Calu3 (cell line): ENCODE data around the gene ARHGAP31. TPM values are rescaled to one million over a fixed set of nuclear protein-coding genes. Genes with fewer than 3 reads are reported as not detected.

ENCODE experiments used
- BruUV-seq: library from RNA; stranded (reverse); fragments of 400-500 nt; replicated peaks from 2 replicates; lab custom pipeline; 2021; lab: Mats Ljungman, UMichigan
- CTCF ChIA-PET: fragments of 300-600 bp; sonication (Branson Sonifier 250); formaldehyde crosslinking; loops from one replicate; lab custom pipeline; 2022; ENCODE audit warnings: antibody characterized with exemption; lab: Charles Lee
- DNase-seq: peaks from one replicate; pipeline ENCODE4 v3.0.0; 2022
- H3K27ac Mint-ChIP-seq: one replicate; pipeline ENCODE4 v1.8.0; 2022; ENCODE audit warnings: mixed read lengths; ENCODE audit not compliant: unreplicated experiment
- H3K27me3 Mint-ChIP-seq: one replicate; pipeline ENCODE4 v1.8.0; 2022; ENCODE audit warnings: mixed read lengths; ENCODE audit not compliant: unreplicated experiment
- H3K36me3 Mint-ChIP-seq: one replicate; pipeline ENCODE4 v1.8.0; 2022; ENCODE audit warnings: mild to moderate bottlenecking, moderate library complexity, mixed read lengths; ENCODE audit not compliant: insufficient read depth, unreplicated experiment
- H3K4me1 Mint-ChIP-seq: one replicate; pipeline ENCODE4 v1.8.0; 2022; ENCODE audit warnings: mild to moderate bottlenecking, low read depth, mixed read lengths; ENCODE audit not compliant: unreplicated experiment
- H3K4me3 Mint-ChIP-seq: one replicate; pipeline ENCODE4 v1.8.0; 2022; ENCODE audit warnings: mild to moderate bottlenecking, low read depth, moderate library complexity, mixed read lengths; ENCODE audit not compliant: unreplicated experiment
- H3K9me3 Mint-ChIP-seq: one replicate; pipeline ENCODE4 v1.8.0; 2022; ENCODE audit warnings: low read depth, mixed read lengths; ENCODE audit not compliant: unreplicated experiment
- intact Hi-C: fragments of 100-400 bp; cut with micrococcal nuclease; formaldehyde crosslinking; loops from one replicate; pipeline ENCODE4 v1.10.0; 2022; ENCODE audit not compliant: unreplicated experiment
- total RNA-seq: library from RNA; stranded (reverse); gene quantifications from 2 replicates; pipeline ENCODE4 v1.2.3, GENCODE V29; 2022
- TF ChIP-seq, protein P1 (sequence below): fragments of 200-600 bp; IDR thresholded peaks from one replicate; pipeline ENCODE4 v1.8.0; 2022; ENCODE audit warnings: antibody characterized with exemption; ENCODE audit not compliant: unreplicated experiment

ARHGAP31 gene
- total RNA-seq, 1 experiment from 2014 or later: 0.52 TPM

DNA sequence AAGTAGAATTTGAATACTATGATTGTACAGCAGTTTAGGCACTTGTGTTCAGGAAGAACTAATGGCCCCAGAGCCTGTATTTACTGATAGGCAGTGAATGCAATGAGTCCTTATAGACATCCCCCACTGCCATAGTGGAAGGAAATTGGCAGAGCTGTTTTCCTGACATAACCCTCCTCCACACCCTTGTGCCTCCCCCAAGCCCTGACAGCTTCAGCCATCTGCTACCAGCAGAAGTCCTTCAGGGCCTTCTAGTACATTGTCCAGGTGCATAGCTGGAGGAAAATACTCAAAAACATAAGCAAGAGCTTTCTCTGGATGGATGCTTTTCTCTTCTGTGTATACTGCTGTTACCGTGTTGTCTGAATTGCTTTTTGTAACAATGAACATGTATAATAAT is 20.6 kb downstream of the ARHGAP31 start:
- intact Hi-C loops: no loop called here
- BruUV-seq: no TSS peak
- CTCF ChIA-PET: no interaction called here

DNA sequence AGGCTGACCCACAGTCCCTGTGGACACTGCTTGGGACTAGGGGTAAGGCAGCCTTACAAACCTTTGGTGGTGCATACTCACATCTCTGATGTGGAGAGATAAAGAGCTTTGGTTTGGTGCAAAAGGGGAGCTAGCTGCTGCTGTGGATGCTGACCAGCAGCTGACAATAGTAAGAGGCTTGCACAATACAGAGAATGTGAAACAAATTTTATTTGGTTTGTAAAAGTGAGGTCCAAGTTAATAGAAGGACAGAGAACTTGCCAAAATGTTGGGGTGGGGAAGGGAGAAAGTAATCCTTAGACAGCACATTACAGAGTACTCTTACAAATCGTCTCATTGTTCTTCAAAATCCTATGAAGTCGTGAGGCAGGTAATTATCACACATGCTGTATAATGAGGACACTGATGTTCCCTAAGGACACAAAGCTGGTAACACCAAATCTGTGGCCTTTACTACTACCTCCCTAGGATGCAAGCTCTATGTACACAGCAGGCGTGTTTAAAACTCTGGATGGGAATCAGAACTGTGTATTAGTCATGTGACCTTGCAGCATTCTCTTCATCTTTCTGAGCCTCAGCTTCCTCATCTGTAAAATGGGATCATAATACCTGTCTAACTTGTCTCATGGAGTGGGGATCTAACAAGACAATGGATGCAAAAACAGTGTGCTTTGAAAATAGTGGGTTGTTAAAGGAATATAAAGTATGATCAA is 21.6 kb downstream of the ARHGAP31 start:
- intact Hi-C loops: no loop called here
- TF ChIP-seq, protein P1, sequence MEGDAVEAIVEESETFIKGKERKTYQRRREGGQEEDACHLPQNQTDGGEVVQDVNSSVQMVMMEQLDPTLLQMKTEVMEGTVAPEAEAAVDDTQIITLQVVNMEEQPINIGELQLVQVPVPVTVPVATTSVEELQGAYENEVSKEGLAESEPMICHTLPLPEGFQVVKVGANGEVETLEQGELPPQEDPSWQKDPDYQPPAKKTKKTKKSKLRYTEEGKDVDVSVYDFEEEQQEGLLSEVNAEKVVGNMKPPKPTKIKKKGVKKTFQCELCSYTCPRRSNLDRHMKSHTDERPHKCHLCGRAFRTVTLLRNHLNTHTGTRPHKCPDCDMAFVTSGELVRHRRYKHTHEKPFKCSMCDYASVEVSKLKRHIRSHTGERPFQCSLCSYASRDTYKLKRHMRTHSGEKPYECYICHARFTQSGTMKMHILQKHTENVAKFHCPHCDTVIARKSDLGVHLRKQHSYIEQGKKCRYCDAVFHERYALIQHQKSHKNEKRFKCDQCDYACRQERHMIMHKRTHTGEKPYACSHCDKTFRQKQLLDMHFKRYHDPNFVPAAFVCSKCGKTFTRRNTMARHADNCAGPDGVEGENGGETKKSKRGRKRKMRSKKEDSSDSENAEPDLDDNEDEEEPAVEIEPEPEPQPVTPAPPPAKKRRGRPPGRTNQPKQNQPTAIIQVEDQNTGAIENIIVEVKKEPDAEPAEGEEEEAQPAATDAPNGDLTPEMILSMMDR: no peak
- CTCF ChIA-PET: no interaction called here
- Mint-ChIP-seq H3K4me1 (no peaks in the 10 kb centered on the region), H3K36me3 (no peaks in the 10 kb centered on the region), H3K9me3 (no peaks in the 10 kb centered on the region), H3K4me3 (no peak overlapping the region), H3K27me3 (no peaks in the 10 kb centered on the region), H3K27ac (no peak overlapping the region)
- no TSS peak for BruUV-seq
- DNase-seq: no peak

More for the DNA sequence above, 20.6 kb downstream of the ARHGAP31 start:
- Mint-ChIP-seq H3K36me3 (no peaks in the 10 kb centered on the region), H3K27ac (no peak overlapping the region), H3K9me3 (no peaks in the 10 kb centered on the region), H3K4me1 (no peaks in the 10 kb centered on the region), H3K4me3 (no peak overlapping the region), H3K27me3 (no peaks in the 10 kb centered on the region)
- no peak for DNase-seq
- TF ChIP-seq, protein P1: no peak

DNA sequence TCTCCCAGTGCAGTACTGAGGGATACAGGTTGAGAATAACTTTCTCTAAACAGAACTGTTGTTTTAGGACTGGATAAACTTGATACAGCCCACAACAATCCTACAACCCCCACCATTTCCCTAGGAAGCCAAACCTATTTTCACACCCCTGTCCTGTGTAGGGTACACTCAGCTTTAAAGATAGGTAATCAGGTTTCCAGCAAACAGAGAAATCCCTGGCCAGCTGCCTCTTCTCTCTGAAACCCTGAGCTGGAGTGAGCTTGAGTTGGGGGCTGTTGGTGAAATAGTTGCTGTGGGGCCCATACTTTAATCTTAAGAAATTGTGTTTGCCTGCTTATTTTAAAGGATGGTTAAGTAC is 22.1 kb downstream of the ARHGAP31 start:
- no TSS peak for BruUV-seq
- TF ChIP-seq, protein P1: no peak
- CTCF ChIA-PET: no interaction called here
- intact Hi-C loops: no loop called here
- no peaks in the 10 kb centered on the region for H3K4me1 Mint-ChIP-seq
- no peak overlapping the region for H3K4me3 Mint-ChIP-seq
- H3K36me3 Mint-ChIP-seq: no peaks in the 10 kb centered on the region
- no peaks in the 10 kb centered on the region for H3K27me3 Mint-ChIP-seq
- DNase-seq: no peak
- H3K27ac Mint-ChIP-seq: no peak overlapping the region
- no peaks in the 10 kb centered on the region for H3K9me3 Mint-ChIP-seq

DNA sequence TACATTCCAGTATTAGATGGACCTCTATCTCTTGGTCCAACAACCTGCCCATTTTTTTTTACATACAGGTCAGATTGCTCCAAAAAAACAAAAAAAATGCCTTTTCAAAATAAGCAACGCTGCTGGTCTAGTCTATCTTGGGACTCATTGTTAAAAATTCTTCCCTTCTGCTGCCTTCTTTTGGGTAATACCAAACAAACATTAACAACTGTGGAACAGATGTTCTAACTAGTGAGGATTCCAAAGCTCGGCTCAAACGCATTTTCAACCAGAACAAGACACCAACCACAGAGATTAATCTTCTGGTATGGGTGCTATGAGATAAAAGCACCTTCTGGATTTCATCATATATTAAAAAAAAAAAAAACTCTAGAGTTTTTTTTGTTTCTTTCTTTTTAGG is 24.7 kb downstream of the ARHGAP31 start:
- no peak overlapping the region for H3K27ac Mint-ChIP-seq
- no peak for DNase-seq
- BruUV-seq: no TSS peak
- no peaks in the 10 kb centered on the region for H3K27me3 Mint-ChIP-seq
- CTCF ChIA-PET: no interaction called here
- H3K9me3 Mint-ChIP-seq: no peaks in the 10 kb centered on the region
- no peak overlapping the region for H3K4me3 Mint-ChIP-seq
- intact Hi-C loops: no loop called here
- TF ChIP-seq, protein P1: no peak
- H3K4me1 Mint-ChIP-seq: no peaks in the 10 kb centered on the region
- H3K36me3 Mint-ChIP-seq: peaks cover 21% of the 10 kb centered on the region
